Ovary (tissue), 9 donors: ENCODE measurements around the gene SLC2A5. TPM values are rescaled to one million over a fixed set of nuclear protein-coding genes. Genes with fewer than 3 reads are reported as not detected.

Experiments
- DNase-seq, 5 donors: peaks; one replicate each; pipeline ENCODE4 v3.0.0-alpha.2; 2019 to 2020
- H3K27ac ChIP-seq, 2 donors: fragments of 200-600 bp; one replicate each; pipeline versions ENCODE4 v1.5.1 to v1.8.0; 2019 to 2022
- H3K27me3 ChIP-seq: fragments of 200-600 bp; one replicate; pipeline ENCODE4 v1.8.0; 2022
- H3K36me3 ChIP-seq: fragments of 200-600 bp; sonication (generic); one replicate; pipeline ENCODE4 v1.5.1; 2019
- H3K4me1 ChIP-seq: one replicate; pipeline ENCODE4 v1.8.1; 2013; ENCODE audit warnings: mild to moderate bottlenecking, moderate library complexity; ENCODE audit not compliant: insufficient read depth
- H3K4me3 ChIP-seq: fragments of 200-600 bp; sonication (generic); one replicate; pipeline ENCODE4 v1.5.1; 2017
- H3K9me3 ChIP-seq, 2 donors: fragments of 200-600 bp in 1 of 2; sonication (generic) in 1 of 2; one replicate each; pipeline versions ENCODE4 v1.5.1 to v1.8.1; 2013 to 2019; ENCODE audit warnings: mild to moderate bottlenecking in 1 of 2, moderate library complexity in 1 of 2
- EP300 ChIP-seq: sonication (generic); formaldehyde crosslinking; IDR thresholded peaks from one replicate; pipeline ENCODE4 v1.6.1; 2017; ENCODE audit warnings: antibody characterized with exemption
- POLR2A ChIP-seq: fragments of 450-650 bp; IDR thresholded peaks from one replicate; pipeline ENCODE4 v1.6.1; 2017; ENCODE audit warnings: antibody characterized with exemption, mild to moderate bottlenecking, moderate library complexity
- WGBS, 3 donors: extraction: QIAGEN DNeasy Blood & Tissue Kit in 1 of 3; methylation state at CpG; one replicate each; pipeline versions ENCODE4 v1.1.5 to v1.1.7; 2013 to 2017; 5-methylcytosine and 5-hydroxymethylcytosine counted together
- intact Hi-C, 4 donors: fragments of 100-400 bp; cut with DNase I; formaldehyde crosslinking; loops; one replicate each; pipeline versions ENCODE4 v1.11.0 to v1.15.1; 2022 to 2023
- polyA plus RNA-seq, 2 donors: library from polyadenylated mRNA; stranded (reverse); fragments of 200-250 nt in 1 of 2; fragments of 350-450 nt in 1 of 2; fragmentation: Illumina TruSeq in 1 of 2; extraction: RNeasy Lipid Tissue Mini Kit (QIAGEN cat#74804) in 1 of 2; gene quantifications; one replicate each; pipeline ENCODE4 v1.2.3, GENCODE V29; 2013 to 2014
- total RNA-seq, 7 donors: library from RNA; depleted of rRNA in 2 of 7; stranded (reverse); fragments of >200 nt in 2 of 7; fragmentation: NEBNext Ultra II Directional in 3 of 7; extraction: Animal tissue kit (Norgen Biotek cat#: 25700) in 3 of 7; gene quantifications; one replicate each; pipeline versions ENCODE4 v1.1.0 to v1.2.4, GENCODE V29; 2016 to 2023
- TF ChIP-seq, protein P1 (sequence below), 3 donors: fragments of 450-650 bp in 2 of 3; fragments of 200-600 bp in 1 of 3; IDR thresholded peaks; one replicate each; pipeline versions ENCODE4 v1.5.1 to v1.8.0; 2016 to 2022; ENCODE audit warnings: antibody characterized with exemption in 3 of 3, mild to moderate bottlenecking in 1 of 3
- donor health status: DM: no; HTN: no; CAD: no; lungs with moderate emphysema.
- donor health status: DM: no; HTN: no; CAD: no.
- donor health status: Bipolar disorder and iron deficiency.
- donor health status: DM: yes; HTN: yes; CAD: no.
- donor health status: DM: no; HTN: no; CAD: no.
- donor health status: DM: yes; HTN: yes; CAD: no.

The SLC2A5 gene
- total and polyA plus RNA-seq, 9 donors, result 0.64 to 19.4 (median 5.6) TPM

DNA sequence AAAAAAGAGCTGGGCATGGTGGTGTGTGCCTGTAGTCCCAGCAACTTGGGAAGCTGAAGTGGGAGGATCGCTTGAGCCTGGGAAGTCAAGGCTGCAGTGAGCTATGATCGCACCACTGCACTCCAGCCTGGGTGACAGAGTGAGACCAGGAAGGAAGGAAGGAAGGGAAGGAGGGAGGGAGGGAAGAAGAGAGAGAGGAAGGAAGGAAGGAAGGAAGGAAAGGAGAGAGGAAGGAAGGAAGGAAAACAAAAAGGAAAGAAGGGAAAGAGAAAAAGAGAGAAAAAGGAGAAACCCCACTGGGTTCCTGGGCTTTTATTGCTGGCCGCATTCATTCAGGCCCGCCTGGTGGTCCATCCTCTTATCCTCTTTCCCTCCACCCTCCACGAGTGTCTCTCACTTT, 53.0 kb downstream of the SLC2A5 start:
- Histone ChIP-seq H3K9me3 (no peaks in the 10 kb centered on the region), H3K27ac (no peak overlapping the region), H3K4me3 (no peak overlapping the region), H3K27me3 (no peaks in the 10 kb centered on the region), H3K4me1 (peaks cover 2% of the 10 kb centered on the region), H3K36me3 (no peaks in the 10 kb centered on the region)
- intact Hi-C loops, result loop anchor here in 2 of 4 donors (5.0 to 10.0 kb wide), 2 partner anchors 78 to 81 kb away; no protein-coding TSS in a partner anchor
- no peak for DNase-seq
- WGBS, 3 donors, result 83 to 93% (median 93%) methylated on average over 5 of the region's 5 CpGs
- TF ChIP-seq POLR2A, result no peak
- TF ChIP-seq, protein P1, sequence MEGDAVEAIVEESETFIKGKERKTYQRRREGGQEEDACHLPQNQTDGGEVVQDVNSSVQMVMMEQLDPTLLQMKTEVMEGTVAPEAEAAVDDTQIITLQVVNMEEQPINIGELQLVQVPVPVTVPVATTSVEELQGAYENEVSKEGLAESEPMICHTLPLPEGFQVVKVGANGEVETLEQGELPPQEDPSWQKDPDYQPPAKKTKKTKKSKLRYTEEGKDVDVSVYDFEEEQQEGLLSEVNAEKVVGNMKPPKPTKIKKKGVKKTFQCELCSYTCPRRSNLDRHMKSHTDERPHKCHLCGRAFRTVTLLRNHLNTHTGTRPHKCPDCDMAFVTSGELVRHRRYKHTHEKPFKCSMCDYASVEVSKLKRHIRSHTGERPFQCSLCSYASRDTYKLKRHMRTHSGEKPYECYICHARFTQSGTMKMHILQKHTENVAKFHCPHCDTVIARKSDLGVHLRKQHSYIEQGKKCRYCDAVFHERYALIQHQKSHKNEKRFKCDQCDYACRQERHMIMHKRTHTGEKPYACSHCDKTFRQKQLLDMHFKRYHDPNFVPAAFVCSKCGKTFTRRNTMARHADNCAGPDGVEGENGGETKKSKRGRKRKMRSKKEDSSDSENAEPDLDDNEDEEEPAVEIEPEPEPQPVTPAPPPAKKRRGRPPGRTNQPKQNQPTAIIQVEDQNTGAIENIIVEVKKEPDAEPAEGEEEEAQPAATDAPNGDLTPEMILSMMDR (IDR thresholded peaks at IDR 0.05), result no peak
- no peak for TF ChIP-seq EP300

DNA sequence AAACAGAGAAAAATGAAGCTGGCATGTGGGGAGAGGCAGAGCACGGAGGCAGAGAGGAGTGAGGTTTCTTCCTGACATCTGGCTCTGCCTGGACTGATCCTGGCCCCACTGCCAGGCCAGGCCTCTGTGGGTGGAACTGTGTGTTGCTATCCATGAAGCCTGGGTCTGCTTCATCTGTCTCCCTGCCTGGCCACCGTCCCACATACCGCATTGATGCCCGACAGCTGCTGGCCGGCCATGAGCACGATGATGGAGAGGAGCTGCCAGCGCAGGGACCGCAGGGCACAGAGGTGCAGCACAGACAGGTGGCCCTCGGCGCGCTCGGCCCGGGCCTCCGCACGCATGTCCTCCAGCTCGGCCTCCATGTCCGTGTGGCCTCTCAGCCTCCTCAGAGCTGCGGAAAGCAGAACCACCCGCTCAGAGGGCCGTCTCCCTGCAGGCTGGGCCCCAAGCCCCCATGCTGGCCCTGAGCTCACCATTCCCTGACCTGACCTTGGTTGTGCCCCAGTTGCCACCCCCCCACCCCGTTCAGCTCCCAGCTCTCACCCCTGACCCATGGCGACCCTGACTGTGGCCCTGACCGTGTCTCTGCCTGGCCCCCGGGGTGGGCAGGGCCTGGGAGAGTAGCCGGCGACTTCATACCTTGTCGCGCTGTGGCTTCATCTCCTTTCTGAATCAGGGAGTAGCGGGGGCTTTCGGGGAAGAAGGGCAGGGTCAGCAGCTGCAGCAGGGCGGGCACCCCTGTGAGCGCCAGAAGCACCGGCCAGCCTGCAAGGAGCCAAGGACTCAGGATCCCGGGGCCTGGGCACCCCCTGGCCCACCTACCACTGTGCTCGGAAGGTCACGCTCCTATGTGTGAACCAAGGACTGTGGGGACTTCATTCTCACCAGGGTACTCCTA, 54.7 kb downstream of the SLC2A5 start:
- WGBS, 3 donors, result 70 to 85% (median 80%) methylated on average over 36 of the region's 36 CpGs
- TF ChIP-seq EP300, result no peak
- TF ChIP-seq, protein P1 (IDR thresholded peaks at IDR 0.05), result no peak
- no peak for TF ChIP-seq POLR2A
- H3K27ac ChIP-seq, result no peak overlapping the region

DNA sequence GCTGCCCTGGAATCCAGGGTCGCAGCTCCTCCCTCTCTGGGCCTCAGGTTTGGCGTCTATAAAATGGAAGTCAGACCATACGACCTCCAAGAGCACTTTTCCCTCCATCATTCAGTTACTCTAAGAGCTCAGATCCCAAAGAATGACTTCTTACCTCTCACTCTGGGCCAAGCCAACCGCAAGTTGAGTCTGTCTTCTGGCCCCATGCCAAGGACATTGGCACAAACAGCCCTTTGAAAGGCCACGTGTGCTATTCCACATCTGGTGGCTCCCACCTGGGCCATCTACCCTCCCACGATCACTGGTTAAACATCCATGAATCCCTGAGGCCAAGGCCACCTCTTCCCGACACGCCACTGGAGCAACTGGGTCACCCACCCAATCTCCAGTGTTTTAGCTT, 55.6 kb downstream of the SLC2A5 start:
- H3K9me3 ChIP-seq, result no peaks in the 10 kb centered on the region
- intact Hi-C loops, result loop anchor here in 1 of 4 donors (10.0 kb wide), 1 partner anchor 81 kb away; no protein-coding TSS in a partner anchor
- DNase-seq, result no peak
- WGBS, 3 donors, result 73 to 78% (median 75%) methylated on average over 8 of the region's 8 CpGs
- H3K4me1 ChIP-seq, result no peaks in the 10 kb centered on the region
- H3K4me3 ChIP-seq, result no peak overlapping the region
- H3K27ac ChIP-seq, result no peak overlapping the region
- H3K27me3 ChIP-seq, result no peaks in the 10 kb centered on the region
- H3K36me3 ChIP-seq, result no peaks in the 10 kb centered on the region
- TF ChIP-seq, protein P1 (IDR thresholded peaks at IDR 0.05), result no peak
- TF ChIP-seq POLR2A, result no peak
- TF ChIP-seq EP300, result no peak

More for the DNA sequence above, 54.7 kb downstream of the SLC2A5 start:
- no peak for DNase-seq
- Histone ChIP-seq H3K4me3 (no peak overlapping the region), H3K36me3 (no peaks in the 10 kb centered on the region), H3K9me3 (no peaks in the 10 kb centered on the region), H3K27me3 (no peaks in the 10 kb centered on the region), H3K4me1 (no peaks in the 10 kb centered on the region)
- intact Hi-C loops, result loop anchor here in 2 of 4 donors (5.0 to 10.0 kb wide), 2 partner anchors 80 to 83 kb away; no protein-coding TSS in a partner anchor

DNA sequence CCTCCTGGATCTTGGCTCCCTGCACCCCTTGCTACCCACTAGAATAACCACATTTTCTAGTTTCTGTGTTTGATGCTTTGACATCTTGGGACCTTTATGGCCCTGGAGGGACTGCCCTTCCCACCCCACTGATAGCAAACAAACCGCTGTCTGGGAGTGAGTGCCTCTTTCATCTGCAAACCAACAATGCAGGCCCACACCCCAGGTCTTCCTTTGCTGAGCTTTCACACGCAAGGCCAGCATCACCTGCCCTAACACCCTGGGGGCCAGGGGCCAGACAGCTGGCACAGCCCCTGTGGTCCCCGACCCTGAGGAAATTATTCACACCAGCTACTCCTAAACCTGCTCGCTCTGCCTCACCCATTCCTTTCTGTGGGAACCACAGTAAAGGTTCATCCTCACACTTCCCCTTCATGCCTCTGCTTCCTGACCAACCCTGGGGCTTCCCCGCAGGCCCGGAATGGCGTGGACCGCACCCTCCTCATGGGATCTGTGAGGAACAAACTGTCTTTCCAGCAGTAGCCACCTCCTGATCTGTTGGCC, 58.6 kb downstream of the SLC2A5 start:
- no peak for TF ChIP-seq POLR2A
- TF ChIP-seq, protein P1 (IDR thresholded peaks at IDR 0.05), result no peak
- TF ChIP-seq EP300, result no peak
- no peaks in the 10 kb centered on the region for H3K4me1 ChIP-seq
- no peaks in the 10 kb centered on the region for H3K9me3 ChIP-seq
- DNase-seq, result no peak
- WGBS, 3 donors, result 85 to 95% (median 88%) methylated on average over 8 of the region's 8 CpGs
- H3K27me3 ChIP-seq, result no peaks in the 10 kb centered on the region
- no peak overlapping the region for H3K4me3 ChIP-seq
- H3K36me3 ChIP-seq, result no peaks in the 10 kb centered on the region
- H3K27ac ChIP-seq, result no peak overlapping the region
- intact Hi-C loops, result loop anchor here in 1 of 4 donors (10.0 kb wide), 1 partner anchor 84 kb away; no protein-coding TSS in a partner anchor
